ENCODE results near the gene PPM1H.

The PPM1H gene

DNA sequence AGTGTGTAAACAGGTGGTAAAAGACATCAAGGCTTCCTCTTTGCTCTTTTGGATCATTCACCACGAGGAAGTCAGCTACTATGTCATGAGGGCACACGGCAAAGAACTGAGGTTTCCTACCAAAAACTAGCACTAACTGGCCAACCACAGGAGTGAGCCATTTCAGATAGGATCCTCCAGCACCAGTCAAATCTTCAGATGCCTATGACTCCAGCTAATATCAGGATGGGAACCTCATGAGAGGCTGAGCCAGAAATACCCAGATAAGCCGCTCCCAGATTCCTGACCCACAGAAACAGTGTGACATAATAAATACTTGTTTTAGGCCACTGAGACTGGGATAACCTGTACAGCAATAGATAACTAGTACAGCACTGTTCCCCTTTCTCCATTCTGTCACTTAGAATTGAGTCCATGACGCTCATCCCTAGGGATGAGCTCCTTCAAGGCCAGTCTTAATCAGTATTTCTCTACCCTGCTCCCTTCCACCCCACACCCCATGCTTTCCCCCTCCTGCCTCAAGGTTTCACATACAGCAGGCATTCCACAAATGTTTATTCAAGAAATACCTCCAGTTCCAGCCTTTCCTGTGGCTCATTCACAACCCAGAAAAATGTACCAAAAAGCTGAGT, 68.4 kb downstream of the PPM1H start:
- no peak for DNase-seq

DNA sequence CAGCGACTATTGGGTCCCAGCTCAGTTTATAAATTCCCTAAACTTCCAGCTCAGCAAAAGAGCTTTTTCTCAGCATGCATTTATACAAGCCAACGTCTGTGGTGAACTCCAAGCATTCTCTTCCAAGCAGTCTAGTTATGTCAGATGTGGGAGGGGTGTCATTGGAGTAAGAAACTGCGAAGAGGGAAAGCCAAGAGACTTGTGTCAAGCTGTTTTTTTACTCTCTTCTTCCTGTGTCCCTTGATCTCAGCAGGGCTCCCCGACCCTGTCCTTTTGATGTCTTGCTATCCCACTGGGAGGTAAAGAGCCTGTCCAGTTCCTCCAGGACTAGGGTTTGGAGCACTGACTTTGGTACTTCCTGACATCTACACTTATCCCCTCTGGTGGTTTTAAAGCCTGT, 69.0 kb downstream of the PPM1H start:
- no peak for DNase-seq

DNA sequence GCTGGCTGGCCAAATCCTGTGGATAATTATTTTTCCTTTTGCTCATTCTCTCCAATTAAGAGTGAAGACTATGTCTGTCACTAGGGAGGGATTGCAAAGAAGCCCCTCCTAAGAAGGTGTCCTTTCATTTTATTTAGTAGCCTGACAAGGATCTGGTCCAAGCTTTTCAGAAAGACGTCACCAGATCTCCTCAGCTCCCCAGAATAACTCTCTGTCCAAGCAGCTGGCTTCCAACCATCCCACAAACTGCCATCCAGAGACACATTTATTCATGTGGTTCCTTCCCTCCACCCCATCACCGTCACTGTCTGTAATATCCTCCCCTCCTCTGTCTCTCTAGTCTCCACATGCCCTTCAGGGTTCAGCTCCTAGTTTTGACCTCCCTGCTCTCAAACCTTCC, 69.9 kb downstream of the PPM1H start:
- no peak for DNase-seq

DNA sequence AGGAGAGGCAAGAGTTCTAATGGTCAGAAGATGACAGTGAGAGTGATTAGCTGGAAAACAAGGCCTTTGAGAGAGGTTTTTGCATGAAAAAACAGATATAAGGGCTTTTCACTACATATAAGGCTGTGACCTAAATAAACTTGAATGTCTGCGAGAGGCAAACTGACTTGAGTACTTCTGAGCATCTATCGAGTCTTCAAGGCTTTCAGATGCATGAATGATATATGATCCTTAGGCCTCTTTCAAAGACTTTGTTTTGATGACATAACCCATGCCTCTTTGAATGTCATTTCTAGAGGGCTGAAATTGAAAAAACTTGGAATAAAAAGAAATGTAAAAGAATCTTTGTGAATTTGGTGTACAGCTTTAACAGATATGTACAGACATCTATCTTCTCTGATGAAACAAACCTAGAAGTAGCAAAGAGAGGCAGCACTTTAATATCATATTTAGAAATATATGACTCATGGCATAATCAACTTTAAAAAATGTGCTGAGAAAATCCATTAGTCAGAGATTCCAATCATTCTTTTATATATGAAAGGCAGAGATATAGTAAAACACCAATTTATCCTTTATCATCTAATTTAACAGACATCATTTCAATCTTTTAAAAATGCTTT, 72.6 kb downstream of the PPM1H start:
- no peak for DNase-seq

DNA sequence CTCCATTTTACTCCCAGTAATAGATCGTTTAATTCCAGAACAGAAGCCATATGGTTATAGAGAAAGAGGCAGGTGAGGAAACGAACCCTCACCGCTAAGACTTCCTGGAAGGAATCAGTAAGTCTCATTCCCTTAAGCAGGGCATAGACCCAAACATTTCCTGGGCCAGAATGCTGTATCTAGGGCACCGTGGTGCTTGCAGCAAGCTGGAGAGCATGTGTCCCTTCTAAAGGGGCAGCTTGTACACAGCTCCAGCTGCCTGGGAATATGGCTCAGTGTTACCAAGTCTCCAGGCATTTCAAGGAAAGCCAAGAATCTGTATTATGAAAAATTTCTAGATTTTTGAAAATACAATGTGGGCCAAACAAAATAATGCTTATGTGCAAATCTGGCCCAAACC, 73.4 kb downstream of the PPM1H start:
- no peak for DNase-seq

DNA sequence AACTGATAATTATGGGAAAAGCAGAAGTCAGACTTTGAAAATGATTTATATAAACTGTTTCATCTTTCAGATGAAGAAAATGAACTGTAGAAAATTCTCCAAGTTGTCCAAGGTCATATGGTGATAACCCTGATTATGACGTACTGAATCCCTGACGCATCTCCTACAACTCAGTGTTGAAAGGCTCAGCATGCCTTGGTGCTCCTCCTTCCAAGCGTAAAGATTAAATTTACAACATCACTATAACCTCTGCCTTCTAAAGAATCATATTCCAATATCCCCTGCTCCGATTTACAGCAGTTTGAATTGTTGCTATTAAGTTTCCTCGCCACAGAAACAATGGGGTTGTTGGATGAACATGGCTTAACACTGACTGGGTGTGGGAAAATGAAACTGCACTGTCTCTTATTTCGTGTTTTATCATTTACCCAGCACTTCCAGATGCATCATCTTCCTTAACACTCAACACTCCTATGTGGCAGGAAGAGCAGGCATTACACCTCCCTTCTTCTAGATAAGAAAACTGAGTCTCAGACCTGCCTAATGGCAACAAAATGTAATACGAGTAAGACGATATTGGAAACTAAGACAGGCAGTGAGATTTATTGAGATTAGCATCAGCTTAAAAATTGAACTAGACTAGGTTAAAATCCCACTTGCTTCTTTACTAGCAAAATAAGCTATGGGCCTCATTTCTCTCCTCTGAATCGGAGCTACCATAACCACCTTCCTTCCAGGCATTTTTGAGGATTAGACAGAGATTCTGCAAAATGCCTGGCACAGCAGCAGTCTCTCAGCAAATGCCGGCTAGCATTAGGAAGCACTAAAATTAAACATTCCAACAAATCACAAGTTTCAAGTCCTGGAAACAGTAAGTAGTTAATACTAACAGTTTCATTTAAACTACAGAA, 74.2 kb downstream of the PPM1H start:
- DNase-seq: no peak

DNA sequence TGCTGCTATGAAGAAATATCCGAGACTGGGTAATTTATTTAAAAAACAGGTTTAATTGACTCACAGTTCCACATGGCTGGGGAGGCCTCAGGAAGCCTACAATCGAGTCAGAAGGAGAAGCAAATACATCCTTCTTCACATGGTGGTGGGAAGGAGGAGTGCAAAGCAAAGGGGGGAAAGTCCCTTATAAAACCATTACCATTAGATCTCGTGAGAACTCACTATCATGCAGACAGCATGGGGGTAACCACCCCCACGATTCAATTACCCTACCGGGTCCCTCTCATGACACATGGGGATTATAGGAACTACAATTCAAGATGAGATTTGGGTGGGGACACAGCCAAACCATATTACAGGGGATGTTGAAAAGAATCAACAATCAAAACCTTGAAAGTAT, 74.9 kb downstream of the PPM1H start:
- no peak for DNase-seq

DNA sequence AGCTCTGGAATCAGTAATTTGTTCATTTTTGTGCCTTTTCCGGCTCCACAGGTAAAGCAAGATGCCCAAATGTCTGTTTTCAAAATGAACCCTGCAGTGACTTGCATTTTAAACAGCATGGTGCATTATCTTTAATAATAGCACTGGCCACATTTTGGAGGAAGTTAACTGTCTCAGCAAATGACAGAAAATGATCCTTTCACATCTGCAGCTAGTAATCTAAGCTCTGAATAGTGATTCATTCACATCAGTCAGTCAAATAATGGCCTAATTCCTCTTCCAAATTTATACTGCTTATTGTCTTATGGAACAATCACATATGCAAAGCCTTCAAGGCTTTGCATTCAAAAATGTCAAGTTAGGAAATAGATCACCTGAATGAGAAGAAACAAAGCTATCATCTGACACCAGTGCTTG, 75.6 kb downstream of the PPM1H start:
- DNase-seq: no peak

DNA sequence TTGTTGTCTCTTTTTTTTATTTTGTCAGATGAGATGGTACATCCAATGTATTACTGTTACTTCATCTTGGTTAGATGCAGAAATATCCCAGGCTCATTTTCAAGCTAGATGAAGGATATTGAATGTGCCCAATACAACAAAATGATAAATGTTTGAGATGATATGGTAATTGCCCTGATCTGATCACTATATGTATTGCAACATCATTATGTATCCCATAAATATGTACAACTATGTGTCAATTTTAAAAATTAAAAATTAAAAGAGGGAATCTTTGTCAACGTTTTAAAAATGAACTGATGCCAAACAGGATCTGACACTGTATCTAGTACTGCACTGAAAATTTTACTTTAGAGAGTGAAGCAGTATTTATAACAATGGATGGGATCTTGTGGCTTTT, 78.5 kb downstream of the PPM1H start:
- no peak for DNase-seq

DNA sequence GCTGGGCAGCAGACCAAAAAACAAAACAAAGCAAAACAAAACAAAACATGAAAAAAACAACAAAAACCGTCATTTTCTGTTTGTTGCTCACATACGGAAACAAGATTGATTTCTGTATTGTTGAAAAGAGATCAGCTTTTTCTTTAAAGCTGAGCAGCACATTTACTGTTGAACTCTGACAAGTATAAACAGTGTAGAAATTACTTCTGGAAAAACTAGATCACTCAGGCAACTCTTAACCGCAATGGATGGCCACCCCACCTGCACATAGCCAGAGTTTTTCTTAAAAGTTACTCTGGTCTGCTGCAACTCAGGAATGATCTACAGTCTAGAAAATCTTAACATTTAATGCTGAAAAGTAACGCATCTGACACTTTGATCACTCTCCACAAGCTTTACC, 80.9 kb downstream of the PPM1H start:
- no peak for DNase-seq

DNA sequence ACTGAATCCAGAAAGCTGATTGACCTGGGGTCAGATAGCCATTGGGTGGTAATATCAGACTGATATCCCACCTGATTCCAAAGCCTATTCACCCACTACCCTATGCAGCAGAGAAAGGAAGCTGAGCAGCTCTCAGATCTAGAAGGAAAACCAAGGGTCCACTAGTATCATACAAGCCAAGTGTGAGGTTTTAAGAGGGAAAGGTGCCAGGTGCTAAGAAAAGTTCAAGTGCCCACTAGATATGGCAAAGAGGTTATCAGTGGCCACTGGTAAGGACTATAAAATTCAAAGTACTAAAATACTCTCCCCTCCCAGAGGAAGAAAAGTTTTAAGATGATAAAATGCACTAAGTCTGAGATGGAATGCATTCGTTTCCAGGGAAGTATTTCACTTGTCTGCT, 85.6 kb downstream of the PPM1H start:
- DNase-seq: no peak

DNA sequence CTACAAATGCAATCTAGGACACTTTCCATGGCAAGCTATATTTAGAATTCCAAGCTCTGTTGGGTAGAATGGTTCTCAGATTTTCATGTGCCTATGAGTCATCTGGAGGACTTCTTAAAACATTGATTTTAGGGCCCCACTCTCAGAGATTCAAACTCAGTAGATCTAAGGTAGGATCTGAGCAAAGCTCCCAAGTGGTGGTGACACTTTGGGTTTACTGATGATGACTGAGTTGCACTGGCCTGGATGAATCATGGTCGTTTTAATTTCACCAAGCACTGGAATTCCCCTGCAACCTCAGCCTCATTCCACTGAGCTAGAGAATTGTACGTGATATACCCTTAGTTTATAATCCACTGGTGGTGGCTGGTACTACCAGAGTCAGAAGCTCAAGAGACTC, 86.5 kb downstream of the PPM1H start:
- DNase-seq: no peak

DNA sequence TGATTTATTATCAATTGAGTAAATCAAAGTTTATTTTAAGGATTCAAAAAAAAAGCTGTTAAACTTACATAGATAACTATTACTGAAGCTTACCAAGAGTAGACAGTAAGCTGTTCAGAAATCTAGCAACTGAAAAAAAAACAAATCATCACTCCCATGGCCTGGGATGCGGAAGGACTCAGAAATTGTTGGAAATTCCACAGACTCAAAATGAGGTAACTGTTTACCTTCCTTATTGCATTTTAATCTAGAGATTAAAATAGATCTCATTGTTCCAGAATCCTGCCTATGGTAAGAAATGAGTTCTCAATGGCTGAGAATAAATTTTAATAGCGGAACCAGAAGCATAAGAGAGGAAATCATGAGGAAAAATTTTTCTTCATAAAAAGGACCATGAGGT, 87.2 kb downstream of the PPM1H start:
- no peak for DNase-seq

DNA sequence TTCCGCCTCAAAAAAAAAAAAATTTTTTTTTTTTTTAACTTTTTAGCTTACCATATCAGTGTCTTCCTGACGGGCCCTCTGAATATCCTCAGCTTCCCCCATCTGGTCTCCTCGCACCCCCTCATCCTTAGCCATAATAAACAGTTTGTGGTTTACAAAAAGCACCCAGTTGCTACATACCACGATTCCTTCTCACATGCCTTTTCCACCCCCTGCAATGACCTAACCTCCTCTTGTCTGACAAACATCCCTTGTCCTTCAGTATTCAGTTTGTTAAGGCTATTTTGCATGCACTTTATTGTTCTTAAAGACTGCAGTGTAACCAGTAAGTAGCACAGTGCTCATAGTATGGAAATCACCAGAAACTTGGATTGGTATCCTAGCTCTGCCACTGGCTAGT, 88.5 kb downstream of the PPM1H start:
- no peak for DNase-seq

DNA sequence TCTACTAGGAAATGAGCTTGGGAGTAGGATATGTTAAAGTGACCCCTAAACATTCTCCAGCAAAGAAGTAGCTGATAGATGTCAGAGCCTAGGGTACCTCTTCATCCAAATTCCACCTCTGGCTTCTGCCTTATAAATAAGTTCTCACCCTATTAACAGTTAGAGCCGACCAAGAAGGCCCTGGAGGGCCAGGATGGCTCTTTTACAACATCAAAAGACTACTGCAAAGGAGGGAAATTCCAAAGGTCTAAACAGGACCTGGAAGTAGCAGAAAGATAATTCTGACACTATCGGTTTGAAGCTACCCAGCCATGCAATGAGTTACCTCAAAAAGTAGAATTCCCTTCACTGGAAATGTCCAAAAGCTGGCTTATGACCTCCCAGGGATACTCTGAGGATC, 90.0 kb downstream of the PPM1H start:
- no peak for DNase-seq

DNA sequence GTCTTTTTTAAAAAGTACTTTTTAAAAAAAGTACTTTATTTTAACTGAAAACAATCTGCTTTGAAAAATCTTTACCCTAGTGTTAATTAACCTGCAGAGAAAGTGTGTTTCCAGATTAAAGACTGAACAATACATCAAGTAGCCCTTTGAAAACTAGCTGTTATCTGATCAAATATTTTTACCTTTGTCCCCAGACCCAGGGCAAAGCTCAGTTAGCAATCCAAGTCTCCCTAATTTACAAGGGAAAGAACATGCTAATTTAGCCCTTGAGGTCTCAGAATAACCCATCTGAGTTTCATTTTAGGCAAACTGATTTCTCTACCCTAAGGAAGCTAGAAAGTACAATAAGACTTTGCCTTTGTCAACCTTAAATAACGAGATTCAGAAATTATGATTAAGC, 91.2 kb downstream of the PPM1H start:
- DNase-seq: no peak

DNA sequence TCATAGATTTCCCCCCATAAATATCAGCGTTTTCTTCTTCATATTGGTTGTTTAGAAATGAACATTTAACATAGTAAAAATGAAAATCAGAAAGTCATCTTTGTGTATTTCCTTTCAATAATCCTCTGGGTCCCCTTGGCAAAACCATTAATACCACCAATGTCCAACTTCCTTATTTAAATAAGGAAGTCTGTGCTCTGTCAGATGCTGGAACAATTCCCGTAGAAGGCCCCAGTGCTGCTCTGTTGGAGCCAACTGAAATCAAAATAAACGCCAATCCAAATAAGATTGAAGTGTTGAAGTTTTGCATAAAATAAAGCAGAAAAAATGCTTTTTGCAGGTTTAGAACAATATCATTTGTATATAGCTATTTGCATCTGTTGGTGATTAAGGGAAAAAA, 93.1 kb downstream of the PPM1H start:
- DNase-seq: peak; percentile 60

DNA sequence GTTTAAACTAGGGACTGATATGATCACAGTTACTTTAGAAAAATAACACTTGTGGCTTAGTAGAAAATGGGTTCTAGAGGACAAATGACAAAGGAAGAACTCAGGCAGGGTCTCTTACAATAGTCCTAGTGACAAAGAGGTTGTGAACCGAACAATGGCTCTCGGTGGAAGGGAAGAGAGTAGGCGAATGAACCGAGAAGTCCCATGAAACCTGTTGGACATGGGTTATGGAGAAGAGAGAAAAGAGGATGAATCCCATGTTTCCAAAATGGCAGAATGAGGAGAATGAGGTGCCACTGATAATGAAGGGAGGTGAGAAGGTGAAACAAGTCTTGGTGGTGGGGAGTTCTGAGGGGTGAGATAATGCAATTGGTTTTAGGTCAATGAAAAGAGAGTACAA, 94.1 kb downstream of the PPM1H start:
- DNase-seq: no peak

DNA sequence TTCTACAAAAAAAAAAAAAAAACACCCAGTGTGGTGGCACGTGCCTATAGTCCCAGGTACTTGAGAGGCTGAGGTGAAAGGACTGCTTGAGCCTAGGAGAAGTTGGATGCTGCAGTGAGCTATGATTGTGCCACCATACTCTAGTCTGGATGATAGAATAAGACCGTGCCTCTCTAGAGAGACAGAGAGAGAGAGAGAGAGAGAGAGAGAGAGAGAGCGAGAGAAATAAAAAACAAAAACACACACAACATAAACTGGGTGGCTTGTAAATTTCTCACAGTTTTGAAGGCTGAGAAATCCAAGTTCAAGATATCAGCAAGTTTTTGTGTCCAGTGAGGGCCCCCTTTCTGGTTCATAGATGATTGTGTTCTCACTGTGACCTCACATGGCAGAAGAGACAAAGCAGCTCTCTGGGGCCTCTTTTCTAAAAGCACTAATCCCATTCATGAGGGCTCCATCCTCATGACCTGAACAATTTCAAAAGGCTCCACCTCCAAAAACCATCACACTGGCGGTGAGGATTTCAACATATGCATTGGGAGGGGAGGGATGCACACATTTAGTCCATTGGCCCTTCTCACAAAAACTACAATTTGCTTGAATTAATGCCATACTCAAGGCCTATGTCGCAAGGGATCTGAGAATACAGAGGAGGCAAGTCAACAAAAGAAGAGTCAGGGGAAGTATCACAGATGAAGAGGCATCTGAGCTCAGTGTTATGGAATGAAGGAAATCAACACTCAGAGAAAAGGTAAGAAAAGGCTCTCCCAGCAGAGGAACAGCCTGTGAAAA, 94.9 kb downstream of the PPM1H start:
- no peak for DNase-seq

DNA sequence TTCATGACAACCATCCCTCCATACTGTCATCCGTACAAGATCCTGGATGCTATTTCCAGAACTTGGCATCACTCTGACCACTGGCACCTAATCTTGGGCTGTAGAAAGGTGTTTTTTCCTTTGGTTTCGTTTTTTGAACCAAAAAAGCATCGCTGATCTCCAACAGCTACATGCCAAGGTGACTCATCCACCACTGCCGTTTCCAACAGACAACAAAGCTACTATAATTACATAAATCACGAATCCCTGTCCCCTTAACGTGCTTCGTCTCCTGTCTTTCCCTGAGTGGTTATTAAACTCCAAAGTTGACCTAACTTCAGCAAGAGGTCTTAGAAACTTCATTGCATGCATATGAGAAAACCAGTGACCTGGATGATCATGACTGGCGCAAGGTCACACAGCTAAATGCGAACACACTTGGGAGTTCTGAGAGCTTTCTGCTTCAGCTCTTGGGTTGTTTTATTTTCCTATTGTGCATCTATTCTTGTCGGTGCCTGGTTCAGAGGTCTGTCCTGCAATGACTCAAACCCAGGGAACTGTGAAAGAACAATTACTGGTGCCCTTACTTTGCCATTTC, 99.9 kb downstream of the PPM1H start:
- DNase-seq: no peak

DNA sequence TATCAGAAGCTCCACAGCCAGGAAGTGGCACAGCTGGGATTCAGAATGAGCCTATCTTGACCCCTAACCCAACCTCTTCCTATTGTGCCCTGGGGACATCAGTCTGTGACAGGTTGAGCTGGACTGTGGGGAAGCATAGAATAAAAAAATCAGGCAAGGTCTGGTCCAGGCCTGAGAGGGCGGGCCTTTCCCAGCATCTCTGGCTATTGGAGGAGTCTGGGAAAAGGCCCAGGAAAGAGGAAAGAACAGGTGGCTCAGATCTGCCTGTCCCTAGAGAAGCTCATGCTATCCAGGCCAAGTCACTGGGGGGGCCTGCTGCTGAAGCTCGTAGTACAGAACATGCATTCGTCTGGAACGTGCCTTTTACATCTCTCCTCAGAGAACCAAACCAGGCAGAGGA, 100.5 kb downstream of the PPM1H start:
- DNase-seq: no peak

DNA sequence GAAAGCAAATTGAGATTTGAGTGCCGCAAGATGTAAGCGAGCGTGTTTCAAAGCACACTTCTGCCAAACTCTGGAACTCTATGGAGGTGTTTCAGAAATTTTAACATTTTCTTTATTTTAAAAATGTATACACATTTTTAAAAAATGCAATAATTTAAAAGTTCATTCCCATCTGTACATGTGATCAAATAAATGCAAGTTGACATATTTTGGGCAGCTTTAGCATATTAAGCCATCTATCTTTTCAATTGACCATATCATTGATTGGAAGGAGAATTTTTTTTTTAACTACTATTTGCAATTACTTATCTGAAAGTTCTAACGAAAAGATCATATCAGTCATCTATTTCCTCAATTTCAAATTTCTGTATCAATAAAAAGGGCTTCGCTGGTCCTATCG, 101.3 kb downstream of the PPM1H start:
- no peak for DNase-seq

DNA sequence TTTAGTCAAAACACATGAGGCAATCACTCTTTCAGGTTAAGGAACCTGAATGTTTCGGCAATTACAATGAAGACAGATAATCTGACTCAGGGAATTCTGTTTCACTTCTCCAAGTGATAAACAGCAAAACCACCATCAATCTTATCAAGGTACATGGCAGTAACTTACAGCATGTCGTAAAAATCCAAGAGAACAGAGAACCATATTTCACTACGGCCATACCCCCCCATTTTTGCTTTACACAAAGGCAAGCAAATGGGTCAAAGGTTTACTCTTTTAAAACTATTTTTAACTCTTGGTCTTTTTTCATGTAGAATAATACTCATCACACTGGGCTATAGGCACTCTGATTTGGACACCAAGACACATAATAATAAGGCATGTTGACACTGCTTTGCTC, 102.4 kb downstream of the PPM1H start:
- no peak for DNase-seq

All from GF-D8 (cell line).